Measurements from ENCODE around the gene SHOX. TPM values are rescaled to one million over a fixed set of nuclear protein-coding genes. Genes with fewer than 3 reads are reported as not detected.

Gene SHOX
- total and polyA plus RNA-seq, 7 donors, result 0.06 to 0.60 (median 0.32) TPM; not detected in 3

- DNase-seq, result peak; percentile 46
- TF ChIP-seq POLR2A (IDR thresholded peaks at IDR 0.05), result no peak
- no peak for TF ChIP-seq POLR2AphosphoS5 (IDR thresholded peaks at IDR 0.05)
- TF ChIP-seq CTCF (IDR thresholded peaks at IDR 0.05), result no peak
- no peak for TF ChIP-seq EP300 (IDR thresholded peaks at IDR 0.05)
- no peaks in the 10 kb centered on the region for H3K36me3 ChIP-seq
- H3K27me3 ChIP-seq, result peaks cover 21 to 92% (median 82%) of the 10 kb centered on the region in 3 donors
- no peak overlapping the region for H3K27ac ChIP-seq
- WGBS, 2 donors, result 12 to 22% methylated on average over 10 of the region's 10 CpGs
- intact Hi-C loops (cut with DNase I), result no loop called here
- no peaks in the 10 kb centered on the region for H3K9me3 ChIP-seq
- peaks cover 0 to 2% (median 0%) of the 10 kb centered on the region in 4 donors for H3K4me1 ChIP-seq
- no peak overlapping the region for H3K4me3 ChIP-seq
Observed at GRCh38 chrX:640641-641040, 10.1 kb downstream of the SHOX start.

GRCh38 chrX:641671-642435 is 11.3 kb downstream of the SHOX start:
- Histone ChIP-seq H3K9me3 (no peaks in the 10 kb centered on the region), H3K36me3 (no peaks in the 10 kb centered on the region), H3K4me1 (no peaks in the 10 kb centered on the region), H3K4me3 (no peak overlapping the region), H3K27me3 (peaks cover 19 to 96% (median 79%) of the 10 kb centered on the region in 3 donors), H3K27ac (no peak overlapping the region)
- TF ChIP-seq POLR2A (IDR thresholded peaks at IDR 0.05) (no peak), CTCF (IDR thresholded peaks at IDR 0.05) (no peak), POLR2AphosphoS5 (IDR thresholded peaks at IDR 0.05) (no peak), EP300 (IDR thresholded peaks at IDR 0.05) (no peak)
- intact Hi-C loops (cut with DNase I), result no loop called here
- peak; percentile 35 for DNase-seq
- 11 to 13% methylated on average over 37 of the region's 37 CpGs for WGBS, 2 donors

GRCh38 chrX:642436-643240 is 12.0 kb downstream of the SHOX start:
- Histone ChIP-seq H3K4me3 (no peak overlapping the region), H3K36me3 (no peaks in the 10 kb centered on the region), H3K27me3 (peaks cover 12 to 88% (median 71%) of the 10 kb centered on the region in 3 donors), H3K9me3 (no peaks in the 10 kb centered on the region), H3K4me1 (no peaks in the 10 kb centered on the region), H3K27ac (no peak overlapping the region)
- DNase-seq, result no peak
- TF ChIP-seq CTCF (IDR thresholded peaks at IDR 0.05), result no peak
- TF ChIP-seq POLR2AphosphoS5 (IDR thresholded peaks at IDR 0.05), result no peak
- no peak for TF ChIP-seq POLR2A (IDR thresholded peaks at IDR 0.05)
- TF ChIP-seq EP300 (IDR thresholded peaks at IDR 0.05), result no peak
- WGBS, 2 donors, result 14 to 22% methylated on average over 24 of the region's 24 CpGs
- intact Hi-C loops (cut with DNase I), result no loop called here

- intact Hi-C loops (cut with DNase I), result no loop called here
- TF ChIP-seq POLR2A (IDR thresholded peaks at IDR 0.05) (no peak), EP300 (IDR thresholded peaks at IDR 0.05) (no peak), CTCF (IDR thresholded peaks at IDR 0.05) (no peak), POLR2AphosphoS5 (IDR thresholded peaks at IDR 0.05) (no peak)
- no peaks in the 10 kb centered on the region for H3K4me1 ChIP-seq
- no peaks in the 10 kb centered on the region for H3K36me3 ChIP-seq
- WGBS, 2 donors, result 51 to 63% methylated on average over 7 of the region's 7 CpGs
- peak; percentile 40 for DNase-seq
- no peak overlapping the region for H3K4me3 ChIP-seq
- H3K27me3 ChIP-seq, result peaks cover 12 to 84% (median 65%) of the 10 kb centered on the region in 3 donors
- H3K27ac ChIP-seq, result no peak overlapping the region
- no peaks in the 10 kb centered on the region for H3K9me3 ChIP-seq
Observed at GRCh38 chrX:643241-643595, 12.6 kb downstream of the SHOX start.

All from sigmoid colon (tissue), 7 donors.